SIG-M5 treated with dmso at 0.1 percent for 504 hours (cell line): Measurements from ENCODE around the gene LMNTD1.
"Not testable (repeated sequence)": the region's sequence is repeated elsewhere in the genome, so short reads cannot be mapped to it uniquely, and the experiment has no call there.

Experiments
- DNase-seq: peaks from one replicate; lab custom pipeline; 2025; ENCODE audit not compliant: unreplicated experiment; lab: John Stamatoyannopoulos, UW

LMNTD1 gene

GRCh38 chr12:25491396-25492325, 61.4 kb downstream of the LMNTD1 start:
- no peak for DNase-seq

GRCh38 chr12:25488956-25489870, 63.9 kb downstream of the LMNTD1 start:
- not testable (repeated sequence) for DNase-seq

- DNase-seq: no peak
Measured at GRCh38 chr12:25482625-25483024, 70.5 kb downstream of the LMNTD1 start.

- no peak for DNase-seq
Measured at GRCh38 chr12:25480145-25480544, 72.9 kb downstream of the LMNTD1 start.

- DNase-seq: no peak
Measured at GRCh38 chr12:25477217-25477616, 75.9 kb downstream of the LMNTD1 start.

- no peak for DNase-seq
Measured at GRCh38 chr12:25472453-25472852, 80.6 kb downstream of the LMNTD1 start.

- no peak for DNase-seq
Measured at GRCh38 chr12:25469861-25470260, 83.2 kb downstream of the LMNTD1 start.

GRCh38 chr12:25469368-25469767, 83.7 kb downstream of the LMNTD1 start:
- DNase-seq: no peak

- DNase-seq: no peak
Measured at GRCh38 chr12:25463521-25463920, 89.6 kb downstream of the LMNTD1 start.

DNA sequence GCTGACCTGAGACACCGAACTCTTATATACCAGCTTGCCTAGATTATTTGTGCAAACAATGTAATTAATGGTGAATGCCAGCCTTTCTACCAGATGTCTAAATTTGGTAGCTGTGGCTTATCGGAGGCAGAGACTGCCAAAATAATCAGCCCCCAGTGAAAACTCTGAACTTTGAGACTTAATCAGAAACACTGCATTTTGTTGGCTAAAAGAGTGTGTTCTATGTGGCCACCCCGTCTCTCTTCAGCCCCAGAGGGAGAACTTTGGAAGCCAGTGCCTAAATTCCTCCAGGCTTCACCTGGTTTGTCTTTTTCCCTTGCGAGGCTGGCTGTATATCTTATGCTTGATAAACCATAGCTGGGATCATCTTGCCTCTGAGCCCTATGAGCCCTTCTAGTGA, 90.1 kb downstream of the LMNTD1 start:
- DNase-seq: no peak

- DNase-seq: peak; percentile 64
Measured at GRCh38 chr12:25459541-25459951, 93.5 kb downstream of the LMNTD1 start.

GRCh38 chr12:25458047-25458552, 95.0 kb downstream of the LMNTD1 start:
- DNase-seq: no peak

GRCh38 chr12:25456474-25456873, 96.6 kb downstream of the LMNTD1 start:
- no peak for DNase-seq

GRCh38 chr12:25455696-25456095, 97.4 kb downstream of the LMNTD1 start:
- DNase-seq: no peak

GRCh38 chr12:25449007-25449406, 104.1 kb downstream of the LMNTD1 start:
- DNase-seq: no peak

DNA sequence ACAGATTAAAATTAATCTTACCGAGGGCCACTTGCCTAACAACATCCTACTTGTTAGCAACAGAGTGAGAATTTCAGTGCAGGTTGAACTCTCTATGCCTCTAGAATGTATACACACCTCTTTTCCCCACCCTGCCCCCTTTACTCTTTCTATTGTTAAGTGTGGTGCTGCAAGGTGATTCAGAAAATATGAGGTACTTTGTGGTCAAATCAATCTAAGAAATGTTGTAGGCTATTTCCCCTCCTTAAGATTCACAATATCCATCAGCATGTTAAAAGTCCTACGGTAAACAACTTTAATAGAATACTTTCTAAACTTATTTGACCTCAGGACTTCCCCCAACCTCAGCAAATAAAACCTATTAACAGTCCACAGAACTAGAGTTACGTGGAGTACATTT, 106.0 kb downstream of the LMNTD1 start:
- no peak for DNase-seq

- no peak for DNase-seq
Measured at GRCh38 chr12:25438638-25439037, 114.4 kb downstream of the LMNTD1 start.

DNA sequence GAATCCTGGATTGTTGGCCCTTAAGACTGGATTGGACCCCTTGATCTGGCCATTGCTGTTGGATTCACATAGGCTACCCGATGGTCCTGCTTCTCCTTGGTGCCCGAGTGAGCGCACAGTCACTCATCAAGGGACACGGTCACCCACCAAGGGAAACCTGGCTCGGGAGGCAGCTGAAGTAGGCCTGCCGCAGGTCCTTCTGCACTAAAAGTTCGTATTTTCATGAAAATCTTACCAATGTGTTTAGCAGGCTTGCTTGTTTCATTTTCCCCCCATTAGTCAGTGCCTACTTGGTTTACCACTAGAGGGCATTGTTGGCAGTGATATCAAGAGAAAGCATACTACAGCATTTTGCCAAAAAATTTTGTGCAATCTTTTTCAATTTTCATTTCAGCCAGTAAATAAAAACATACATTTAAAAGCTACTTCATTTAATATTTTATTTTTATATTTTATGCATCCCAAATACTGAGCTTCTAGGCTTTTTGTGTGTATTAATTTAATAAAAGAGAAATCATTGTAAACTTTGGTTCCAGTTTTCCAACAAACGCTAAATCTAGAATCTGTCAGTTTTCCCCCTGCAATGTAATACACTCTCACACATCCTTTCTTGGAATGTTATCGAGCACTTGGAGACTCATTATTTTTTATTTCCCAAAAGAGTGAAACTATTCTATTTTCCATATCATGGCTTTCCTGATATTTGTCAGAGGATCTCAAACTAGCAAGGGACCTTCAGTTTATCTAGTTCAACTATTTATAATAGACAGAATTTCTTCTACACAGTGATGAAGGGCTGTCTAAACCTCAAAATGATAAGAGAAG, 116.7 kb downstream of the LMNTD1 start:
- peak; percentile 75 for DNase-seq

DNA sequence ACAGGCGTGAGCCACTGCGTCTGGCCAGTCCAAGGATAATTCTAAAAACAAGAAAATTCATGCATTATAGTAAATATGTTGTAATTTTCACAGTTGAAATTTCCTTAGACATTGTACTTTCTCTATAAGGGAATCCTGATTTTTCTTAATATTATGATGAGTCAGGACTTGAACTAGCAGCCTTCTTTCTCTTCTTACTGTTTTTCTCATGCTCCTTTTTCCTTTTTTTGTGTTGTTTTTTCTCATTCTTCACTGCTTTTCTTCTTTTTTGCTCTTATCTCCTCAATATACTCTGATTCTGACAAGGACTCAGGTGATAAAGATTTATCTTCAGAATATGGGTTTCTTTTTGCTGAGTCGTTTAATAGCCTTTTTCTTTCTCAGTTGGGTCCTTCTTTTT, 117.7 kb downstream of the LMNTD1 start:
- DNase-seq: no peak

GRCh38 chr12:25434515-25434914, 118.6 kb downstream of the LMNTD1 start:
- DNase-seq: no peak
